Ishikawa (cell line): ENCODE results near the gene EVI2A.

Experiments used
- CEBPB ChIP-seq: IDR thresholded peaks from 2 replicates; pipeline ENCODE4 v1.6.1; 2012
- CREB1 ChIP-seq: IDR thresholded peaks from 2 replicates; pipeline ENCODE4 v1.6.1; 2012; ENCODE audit warnings: low read depth
- EGR1 ChIP-seq: IDR thresholded peaks from 2 replicates; pipeline ENCODE4 v1.6.1; 2012
- EP300 ChIP-seq: IDR thresholded peaks from 2 replicates; pipeline ENCODE4 v1.6.1; 2012; ENCODE audit warnings: borderline replicate concordance
- MAX ChIP-seq: IDR thresholded peaks from 2 replicates; pipeline ENCODE4 v1.6.1; 2012
- NFIC ChIP-seq: IDR thresholded peaks from 2 replicates; pipeline ENCODE4 v1.6.1; 2012
- RAD21 ChIP-seq: IDR thresholded peaks from 2 replicates; pipeline ENCODE4 v1.6.1; 2012; ENCODE audit warnings: low read depth
- TAF1 ChIP-seq: IDR thresholded peaks from 2 replicates; pipeline ENCODE4 v1.6.1; 2012; ENCODE audit warnings: low read depth, mild to moderate bottlenecking
- TCF12 ChIP-seq: IDR thresholded peaks from 2 replicates; pipeline ENCODE4 v1.6.1; 2012; ENCODE audit warnings: low read depth
- YY1 ChIP-seq: IDR thresholded peaks from 2 replicates; pipeline ENCODE4 v1.6.1; 2012; ENCODE audit warnings: low read depth
- TF ChIP-seq, protein P1 (sequence below): IDR thresholded peaks from 2 replicates; pipeline ENCODE4 v1.6.1; 2012; ENCODE audit warnings: low read depth, mild to moderate bottlenecking

- TF ChIP-seq TAF1 (no peak), EP300 (no peak), MAX (no peak), TCF12 (no peak), CEBPB (no peak), YY1 (no peak), NFIC (no peak), CREB1 (no peak), RAD21 (no peak), EGR1 (no peak)
- TF ChIP-seq, protein P1, sequence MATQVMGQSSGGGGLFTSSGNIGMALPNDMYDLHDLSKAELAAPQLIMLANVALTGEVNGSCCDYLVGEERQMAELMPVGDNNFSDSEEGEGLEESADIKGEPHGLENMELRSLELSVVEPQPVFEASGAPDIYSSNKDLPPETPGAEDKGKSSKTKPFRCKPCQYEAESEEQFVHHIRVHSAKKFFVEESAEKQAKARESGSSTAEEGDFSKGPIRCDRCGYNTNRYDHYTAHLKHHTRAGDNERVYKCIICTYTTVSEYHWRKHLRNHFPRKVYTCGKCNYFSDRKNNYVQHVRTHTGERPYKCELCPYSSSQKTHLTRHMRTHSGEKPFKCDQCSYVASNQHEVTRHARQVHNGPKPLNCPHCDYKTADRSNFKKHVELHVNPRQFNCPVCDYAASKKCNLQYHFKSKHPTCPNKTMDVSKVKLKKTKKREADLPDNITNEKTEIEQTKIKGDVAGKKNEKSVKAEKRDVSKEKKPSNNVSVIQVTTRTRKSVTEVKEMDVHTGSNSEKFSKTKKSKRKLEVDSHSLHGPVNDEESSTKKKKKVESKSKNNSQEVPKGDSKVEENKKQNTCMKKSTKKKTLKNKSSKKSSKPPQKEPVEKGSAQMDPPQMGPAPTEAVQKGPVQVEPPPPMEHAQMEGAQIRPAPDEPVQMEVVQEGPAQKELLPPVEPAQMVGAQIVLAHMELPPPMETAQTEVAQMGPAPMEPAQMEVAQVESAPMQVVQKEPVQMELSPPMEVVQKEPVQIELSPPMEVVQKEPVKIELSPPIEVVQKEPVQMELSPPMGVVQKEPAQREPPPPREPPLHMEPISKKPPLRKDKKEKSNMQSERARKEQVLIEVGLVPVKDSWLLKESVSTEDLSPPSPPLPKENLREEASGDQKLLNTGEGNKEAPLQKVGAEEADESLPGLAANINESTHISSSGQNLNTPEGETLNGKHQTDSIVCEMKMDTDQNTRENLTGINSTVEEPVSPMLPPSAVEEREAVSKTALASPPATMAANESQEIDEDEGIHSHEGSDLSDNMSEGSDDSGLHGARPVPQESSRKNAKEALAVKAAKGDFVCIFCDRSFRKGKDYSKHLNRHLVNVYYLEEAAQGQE: no peak
Measured at GRCh38 chr17:31349454-31349853, 28.0 kb upstream of the EVI2A start.
